Suprapubic skin (tissue), 4 donors: ENCODE measurements around the gene ZNF200.

ENCODE experiments used
- CTCF ChIP-seq, 2 donors: fragments of 200-600 bp in 1 of 2; fragments of 450-650 bp in 1 of 2; sonication (generic) in 1 of 2; IDR thresholded peaks; one replicate each; pipeline ENCODE4 v1.5.1; 2016 to 2019; ENCODE audit warnings: antibody characterized with exemption in 2 of 2, mild to moderate bottlenecking in 1 of 2, moderate library complexity in 1 of 2
- POLR2A ChIP-seq, 2 donors: fragments of 450-650 bp; IDR thresholded peaks; one replicate each; pipeline ENCODE4 v1.6.1; 2017; ENCODE audit warnings: antibody characterized with exemption in 2 of 2, mild to moderate bottlenecking in 2 of 2, moderate library complexity in 2 of 2
- POLR2AphosphoS5 ChIP-seq, 3 donors: sonication (generic); formaldehyde crosslinking; IDR thresholded peaks; one replicate each; pipeline ENCODE4 v1.6.1; 2017; ENCODE audit warnings: antibody characterized with exemption in 3 of 3

- no peak for TF ChIP-seq POLR2AphosphoS5 (IDR thresholded peaks at IDR 0.05)
- no peak for TF ChIP-seq POLR2A (IDR thresholded peaks at IDR 0.05)
- no peak for TF ChIP-seq CTCF (IDR thresholded peaks at IDR 0.05)
Measured at GRCh38 chr16:3202903-3203539, 31.9 kb downstream of the ZNF200 start.
